ENCODE results near the gene ITGB5.

The ITGB5 gene

DNA sequence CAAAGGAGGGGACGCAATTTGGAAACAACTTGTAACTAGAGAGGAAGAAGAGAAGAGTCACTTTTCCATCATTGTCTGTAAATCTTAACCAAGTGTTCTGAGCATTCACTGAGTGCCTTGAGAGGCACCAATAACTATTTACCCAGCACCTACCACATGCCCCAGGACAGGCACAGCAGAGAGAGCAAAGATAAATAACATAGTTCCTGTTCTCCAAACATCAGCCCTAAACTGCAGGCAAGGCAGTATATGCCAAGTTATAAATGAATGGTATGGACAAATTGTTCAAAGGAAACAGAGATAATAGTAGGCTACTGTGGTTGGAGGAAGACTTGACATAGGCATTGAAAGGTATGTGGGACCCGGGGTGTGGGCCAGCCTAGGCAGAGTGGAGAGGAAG, 45.6 kb downstream of the ITGB5 start:
- H3K36me3 ChIP-seq (ENCODE audit: low read depth) = peaks cover 34% of the 10 kb centered on the region
- H3K4me1 ChIP-seq (ENCODE audit: insufficient read depth, poor library complexity, severe bottlenecking) = peaks cover 35% of the 10 kb centered on the region
- no peaks in the 10 kb centered on the region for H3K27me3 ChIP-seq (ENCODE audit: insufficient read depth, poor library complexity, severe bottlenecking)
- TF ChIP-seq, protein P1, sequence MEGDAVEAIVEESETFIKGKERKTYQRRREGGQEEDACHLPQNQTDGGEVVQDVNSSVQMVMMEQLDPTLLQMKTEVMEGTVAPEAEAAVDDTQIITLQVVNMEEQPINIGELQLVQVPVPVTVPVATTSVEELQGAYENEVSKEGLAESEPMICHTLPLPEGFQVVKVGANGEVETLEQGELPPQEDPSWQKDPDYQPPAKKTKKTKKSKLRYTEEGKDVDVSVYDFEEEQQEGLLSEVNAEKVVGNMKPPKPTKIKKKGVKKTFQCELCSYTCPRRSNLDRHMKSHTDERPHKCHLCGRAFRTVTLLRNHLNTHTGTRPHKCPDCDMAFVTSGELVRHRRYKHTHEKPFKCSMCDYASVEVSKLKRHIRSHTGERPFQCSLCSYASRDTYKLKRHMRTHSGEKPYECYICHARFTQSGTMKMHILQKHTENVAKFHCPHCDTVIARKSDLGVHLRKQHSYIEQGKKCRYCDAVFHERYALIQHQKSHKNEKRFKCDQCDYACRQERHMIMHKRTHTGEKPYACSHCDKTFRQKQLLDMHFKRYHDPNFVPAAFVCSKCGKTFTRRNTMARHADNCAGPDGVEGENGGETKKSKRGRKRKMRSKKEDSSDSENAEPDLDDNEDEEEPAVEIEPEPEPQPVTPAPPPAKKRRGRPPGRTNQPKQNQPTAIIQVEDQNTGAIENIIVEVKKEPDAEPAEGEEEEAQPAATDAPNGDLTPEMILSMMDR (IDR thresholded peaks at IDR 0.05; ENCODE audit: poor library complexity, severe bottlenecking) = no peak
- DNase-seq (ENCODE audit: low spot score) = no peak
- H3K27ac ChIP-seq (ENCODE audit: poor library complexity, severe bottlenecking) = no peak overlapping the region
- ATAC-seq (ENCODE audit: low read depth) = no peak
- no peaks in the 10 kb centered on the region for H3K9me3 ChIP-seq (ENCODE audit: severe bottlenecking)
- no peak overlapping the region for H3K4me3 ChIP-seq (ENCODE audit: severe bottlenecking)

DNA sequence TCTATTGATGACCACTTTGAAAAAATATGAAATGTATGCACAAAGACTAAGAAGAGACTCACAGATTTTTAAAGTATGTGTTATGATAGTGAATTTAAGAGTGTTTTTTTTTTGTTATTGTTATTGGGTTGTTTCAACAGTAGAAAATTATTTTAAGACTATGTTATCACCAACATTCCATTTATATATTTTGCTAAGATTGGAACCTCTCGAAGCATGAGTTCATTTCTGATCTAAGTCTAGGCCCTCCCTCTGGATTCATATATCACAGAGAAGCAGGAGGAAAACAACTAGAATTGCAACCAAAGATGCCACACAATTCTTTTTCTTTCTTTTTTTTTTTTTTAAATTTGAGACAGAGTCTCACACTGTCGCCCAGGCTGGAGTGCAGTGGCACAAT, 46.8 kb downstream of the ITGB5 start:
- H3K27ac ChIP-seq (ENCODE audit: poor library complexity, severe bottlenecking) = no peak overlapping the region
- peaks cover 34% of the 10 kb centered on the region for H3K4me1 ChIP-seq (ENCODE audit: insufficient read depth, poor library complexity, severe bottlenecking)
- H3K4me3 ChIP-seq (ENCODE audit: severe bottlenecking) = no peak overlapping the region
- DNase-seq (ENCODE audit: low spot score) (no peak), ATAC-seq (ENCODE audit: low read depth) (no peak)
- TF ChIP-seq, protein P1 (IDR thresholded peaks at IDR 0.05; ENCODE audit: poor library complexity, severe bottlenecking) = no peak
- no peaks in the 10 kb centered on the region for H3K27me3 ChIP-seq (ENCODE audit: insufficient read depth, poor library complexity, severe bottlenecking)
- H3K9me3 ChIP-seq (ENCODE audit: severe bottlenecking) = no peaks in the 10 kb centered on the region
- peaks cover 34% of the 10 kb centered on the region for H3K36me3 ChIP-seq (ENCODE audit: low read depth)

DNA sequence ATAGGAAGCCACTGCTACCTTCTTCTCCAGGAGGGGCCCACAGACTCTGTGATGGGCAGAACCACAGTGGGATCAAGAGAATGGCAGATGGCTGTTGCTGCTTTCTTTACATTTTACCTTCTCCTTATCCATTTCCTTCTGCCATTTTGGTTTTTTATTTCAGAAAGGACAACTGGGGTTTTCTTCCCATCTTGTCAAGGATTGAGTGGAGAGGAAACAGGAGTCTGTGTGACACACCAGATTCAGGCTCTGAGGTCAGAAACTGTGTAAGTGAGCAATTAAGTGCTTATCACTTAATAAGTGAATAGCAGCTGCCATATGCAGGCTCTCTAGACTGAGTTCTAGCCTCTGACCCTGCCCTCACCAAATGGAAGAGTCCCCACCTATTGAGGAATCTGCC, 47.3 kb downstream of the ITGB5 start:
- Histone ChIP-seq H3K36me3 (ENCODE audit: low read depth) (peaks cover 33% of the 10 kb centered on the region), H3K4me1 (ENCODE audit: insufficient read depth, poor library complexity, severe bottlenecking) (peaks cover 34% of the 10 kb centered on the region), H3K27ac (ENCODE audit: poor library complexity, severe bottlenecking) (peak overlapping the region; percentile 81), H3K27me3 (ENCODE audit: insufficient read depth, poor library complexity, severe bottlenecking) (no peaks in the 10 kb centered on the region), H3K9me3 (ENCODE audit: severe bottlenecking) (no peaks in the 10 kb centered on the region), H3K4me3 (ENCODE audit: severe bottlenecking) (no peak overlapping the region)
- TF ChIP-seq, protein P1 (IDR thresholded peaks at IDR 0.05; ENCODE audit: poor library complexity, severe bottlenecking) = no peak
- ATAC-seq (ENCODE audit: low read depth) = no peak
- no peak for DNase-seq (ENCODE audit: low spot score)

DNA sequence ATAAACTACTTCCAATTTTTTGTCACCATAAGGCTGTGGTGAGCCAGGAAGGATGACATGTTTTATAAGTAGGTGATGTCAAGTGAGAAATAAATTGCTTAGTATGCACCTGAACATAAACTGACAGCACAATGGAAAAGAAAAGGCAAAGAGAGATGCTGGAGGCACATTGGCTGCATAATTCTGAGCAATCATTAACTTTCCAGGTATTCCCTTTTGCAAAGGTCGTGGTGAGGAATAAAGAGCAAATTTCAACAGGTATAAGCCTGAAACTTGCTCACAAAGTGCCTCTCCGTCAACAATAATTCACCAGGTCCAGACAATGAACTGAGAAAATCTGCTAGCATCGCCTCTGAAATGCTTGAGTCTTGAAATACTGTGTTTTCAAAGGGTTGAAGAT, 48.2 kb downstream of the ITGB5 start:
- no peaks in the 10 kb centered on the region for H3K27me3 ChIP-seq (ENCODE audit: insufficient read depth, poor library complexity, severe bottlenecking)
- peaks cover 30% of the 10 kb centered on the region for H3K36me3 ChIP-seq (ENCODE audit: low read depth)
- TF ChIP-seq, protein P1 (IDR thresholded peaks at IDR 0.05; ENCODE audit: poor library complexity, severe bottlenecking) = no peak
- no peak overlapping the region for H3K4me3 ChIP-seq (ENCODE audit: severe bottlenecking)
- peaks cover 36% of the 10 kb centered on the region for H3K4me1 ChIP-seq (ENCODE audit: insufficient read depth, poor library complexity, severe bottlenecking)
- peak overlapping the region; percentile 81 for H3K27ac ChIP-seq (ENCODE audit: poor library complexity, severe bottlenecking)
- H3K9me3 ChIP-seq (ENCODE audit: severe bottlenecking) = no peaks in the 10 kb centered on the region
- ATAC-seq (ENCODE audit: low read depth) (no peak), DNase-seq (ENCODE audit: low spot score) (no peak)

DNA sequence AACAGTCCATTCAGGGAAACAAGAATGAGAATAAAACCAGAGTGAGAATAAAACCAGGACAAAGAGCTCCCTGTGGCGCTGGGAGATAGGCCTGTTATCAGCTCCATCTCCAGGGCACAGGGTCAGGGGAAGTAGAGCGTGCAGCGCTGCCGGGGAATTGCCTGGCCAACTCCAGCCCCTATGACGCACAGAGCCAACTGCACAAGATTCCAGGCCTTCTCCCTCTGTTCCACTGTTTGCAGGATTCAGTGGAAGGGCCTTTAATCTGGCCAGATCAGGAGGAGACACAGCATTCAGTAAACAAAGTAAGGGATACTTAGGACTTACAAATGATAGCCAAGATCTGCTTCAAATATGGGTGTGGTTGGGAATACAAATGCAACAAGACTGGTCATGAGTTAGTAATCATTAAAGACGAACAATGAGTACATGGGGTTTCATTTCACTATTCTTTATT, 49.4 kb downstream of the ITGB5 start:
- peaks cover 32% of the 10 kb centered on the region for H3K36me3 ChIP-seq (ENCODE audit: low read depth)
- peaks cover 41% of the 10 kb centered on the region for H3K4me1 ChIP-seq (ENCODE audit: insufficient read depth, poor library complexity, severe bottlenecking)
- H3K4me3 ChIP-seq (ENCODE audit: severe bottlenecking) = no peak overlapping the region
- H3K27ac ChIP-seq (ENCODE audit: poor library complexity, severe bottlenecking) = peak overlapping the region; percentile 81
- DNase-seq (ENCODE audit: low spot score) (no peak), ATAC-seq (ENCODE audit: low read depth) (peak; percentile 90)
- TF ChIP-seq, protein P1 (IDR thresholded peaks at IDR 0.05; ENCODE audit: poor library complexity, severe bottlenecking) = no peak
- no peaks in the 10 kb centered on the region for H3K9me3 ChIP-seq (ENCODE audit: severe bottlenecking)
- no peaks in the 10 kb centered on the region for H3K27me3 ChIP-seq (ENCODE audit: insufficient read depth, poor library complexity, severe bottlenecking)
